Vagina (tissue), 2 donors: ENCODE data around the gene MTERF2.

Experiments used
- POLR2A ChIP-seq, 2 donors: fragments of 450-650 bp; IDR thresholded peaks; one replicate each; pipeline ENCODE4 v1.6.1; 2017; ENCODE audit warnings: antibody characterized with exemption in 2 of 2, mild to moderate bottlenecking in 2 of 2, moderate library complexity in 2 of 2
- POLR2AphosphoS5 ChIP-seq, 2 donors: sonication (generic); formaldehyde crosslinking; IDR thresholded peaks; one replicate each; pipeline ENCODE4 v1.9.0; 2017; ENCODE audit warnings: antibody characterized with exemption in 2 of 2, mild to moderate bottlenecking in 2 of 2, low read depth in 1 of 2; ENCODE audit not compliant: insufficient read depth in 1 of 2
- TF ChIP-seq, protein P1 (sequence below), 3 experiments: fragments of 450-650 bp in 2 of 3; fragments of 200-600 bp in 1 of 3; sonication (generic) in 1 of 3; IDR thresholded peaks; one replicate each; pipeline ENCODE4 v1.5.1; 2017 to 2019; ENCODE audit warnings: antibody characterized with exemption in 3 of 3, mild to moderate bottlenecking in 2 of 3, moderate library complexity in 2 of 3

DNA sequence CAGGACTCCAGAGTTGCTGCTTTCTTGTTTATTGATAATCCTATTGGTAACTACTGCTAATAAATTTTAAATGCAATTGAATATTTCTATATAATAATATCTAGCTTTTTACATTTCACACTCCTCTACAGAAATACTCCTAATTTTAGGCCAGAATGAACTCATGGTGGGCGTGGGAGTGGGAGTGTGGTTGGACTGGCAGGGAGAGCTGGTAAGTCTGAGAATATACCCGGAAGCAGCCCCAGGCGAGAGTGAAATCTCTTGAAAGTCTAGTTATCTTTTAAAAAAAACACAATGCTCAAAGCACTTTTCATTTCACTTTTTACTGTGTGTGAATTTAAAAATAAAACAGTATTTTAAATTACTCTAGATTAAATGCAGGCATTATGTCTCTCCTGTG is 26.5 kb downstream of the MTERF2 start:
- TF ChIP-seq POLR2AphosphoS5 (IDR thresholded peaks at IDR 0.05; ENCODE audit: insufficient read depth in 1 of 2, low read depth in 1 of 2) (no peak), POLR2A (IDR thresholded peaks at IDR 0.05) (no peak)
- TF ChIP-seq, protein P1, sequence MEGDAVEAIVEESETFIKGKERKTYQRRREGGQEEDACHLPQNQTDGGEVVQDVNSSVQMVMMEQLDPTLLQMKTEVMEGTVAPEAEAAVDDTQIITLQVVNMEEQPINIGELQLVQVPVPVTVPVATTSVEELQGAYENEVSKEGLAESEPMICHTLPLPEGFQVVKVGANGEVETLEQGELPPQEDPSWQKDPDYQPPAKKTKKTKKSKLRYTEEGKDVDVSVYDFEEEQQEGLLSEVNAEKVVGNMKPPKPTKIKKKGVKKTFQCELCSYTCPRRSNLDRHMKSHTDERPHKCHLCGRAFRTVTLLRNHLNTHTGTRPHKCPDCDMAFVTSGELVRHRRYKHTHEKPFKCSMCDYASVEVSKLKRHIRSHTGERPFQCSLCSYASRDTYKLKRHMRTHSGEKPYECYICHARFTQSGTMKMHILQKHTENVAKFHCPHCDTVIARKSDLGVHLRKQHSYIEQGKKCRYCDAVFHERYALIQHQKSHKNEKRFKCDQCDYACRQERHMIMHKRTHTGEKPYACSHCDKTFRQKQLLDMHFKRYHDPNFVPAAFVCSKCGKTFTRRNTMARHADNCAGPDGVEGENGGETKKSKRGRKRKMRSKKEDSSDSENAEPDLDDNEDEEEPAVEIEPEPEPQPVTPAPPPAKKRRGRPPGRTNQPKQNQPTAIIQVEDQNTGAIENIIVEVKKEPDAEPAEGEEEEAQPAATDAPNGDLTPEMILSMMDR (IDR thresholded peaks at IDR 0.05): no peak
